Keratinocyte (primary cell): Measurements from ENCODE around the gene ST6GAL1.

Source experiments
- EZH2 ChIP-seq: IDR thresholded peaks from one replicate; pipeline ENCODE4 v1.6.1; 2012; ENCODE audit warnings: inconsistent platforms, mild to moderate bottlenecking, low read length, moderate library complexity
- TF ChIP-seq, protein P1 (sequence below), 3 experiments: IDR thresholded peaks in 1 of 3; conservative IDR thresholded peaks in 1 of 3; optimal IDR thresholded peaks in 1 of 3; 2 replicates in 2 of 3; 3 replicates in 1 of 3; pipeline versions ENCODE3 to v1.5.1; 2011; ENCODE audit warnings: low read length in 3 of 3, mild to moderate bottlenecking in 3 of 3, moderate library complexity in 2 of 3, control low read depth in 1 of 3, inconsistent platforms in 1 of 3; ENCODE audit not compliant: insufficient read depth in 2 of 3; ENCODE audit errors: extremely low read depth in 1 of 3

DNA sequence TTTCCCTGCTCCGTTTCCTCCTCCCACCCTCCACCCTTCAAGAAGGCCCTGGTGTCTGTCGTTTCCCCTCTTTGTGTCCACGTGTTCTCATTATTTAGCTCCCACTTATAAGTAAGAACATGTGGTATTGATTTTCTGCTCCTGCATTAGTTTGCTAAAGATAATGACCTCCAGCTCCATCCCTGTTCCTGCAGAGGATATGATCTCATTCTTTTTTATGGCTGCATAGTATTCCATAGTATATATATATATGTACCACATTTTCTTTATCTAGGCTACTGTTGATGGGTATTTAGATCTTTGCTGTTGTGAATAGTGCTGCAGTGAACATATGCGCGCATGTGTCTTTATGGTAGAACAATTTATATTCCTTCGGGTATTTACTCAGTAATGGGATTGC, 4.8 kb downstream of the ST6GAL1 start:
- TF ChIP-seq, protein P1, sequence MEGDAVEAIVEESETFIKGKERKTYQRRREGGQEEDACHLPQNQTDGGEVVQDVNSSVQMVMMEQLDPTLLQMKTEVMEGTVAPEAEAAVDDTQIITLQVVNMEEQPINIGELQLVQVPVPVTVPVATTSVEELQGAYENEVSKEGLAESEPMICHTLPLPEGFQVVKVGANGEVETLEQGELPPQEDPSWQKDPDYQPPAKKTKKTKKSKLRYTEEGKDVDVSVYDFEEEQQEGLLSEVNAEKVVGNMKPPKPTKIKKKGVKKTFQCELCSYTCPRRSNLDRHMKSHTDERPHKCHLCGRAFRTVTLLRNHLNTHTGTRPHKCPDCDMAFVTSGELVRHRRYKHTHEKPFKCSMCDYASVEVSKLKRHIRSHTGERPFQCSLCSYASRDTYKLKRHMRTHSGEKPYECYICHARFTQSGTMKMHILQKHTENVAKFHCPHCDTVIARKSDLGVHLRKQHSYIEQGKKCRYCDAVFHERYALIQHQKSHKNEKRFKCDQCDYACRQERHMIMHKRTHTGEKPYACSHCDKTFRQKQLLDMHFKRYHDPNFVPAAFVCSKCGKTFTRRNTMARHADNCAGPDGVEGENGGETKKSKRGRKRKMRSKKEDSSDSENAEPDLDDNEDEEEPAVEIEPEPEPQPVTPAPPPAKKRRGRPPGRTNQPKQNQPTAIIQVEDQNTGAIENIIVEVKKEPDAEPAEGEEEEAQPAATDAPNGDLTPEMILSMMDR (optimal IDR thresholded peaks at IDR 0.05 in 1 of 3, IDR thresholded peaks at IDR 0.05 in 1 of 3, conservative IDR thresholded peaks at IDR 0.05 in 1 of 3; ENCODE audit: extremely low read depth in 1 of 3, insufficient read depth in 2 of 3, low read length in 3 of 3) = no peak
- no peak for TF ChIP-seq EZH2
